NCI-H345 treated with DMSO at 0.1 percent for 48 hours (cell line): ENCODE data around the gene SPEF1.
A peak's percentile ranks its signal among the peaks of the same experiment; 100 is the strongest.
"Not testable (repeated sequence)": the region's sequence is repeated elsewhere in the genome, so short reads cannot be mapped to it uniquely, and the experiment has no call there.

ENCODE experiments used
- DNase-seq: peaks from one replicate; lab custom pipeline; 2025; ENCODE audit not compliant: unreplicated experiment; lab: John Stamatoyannopoulos, UW

The SPEF1 gene

DNA sequence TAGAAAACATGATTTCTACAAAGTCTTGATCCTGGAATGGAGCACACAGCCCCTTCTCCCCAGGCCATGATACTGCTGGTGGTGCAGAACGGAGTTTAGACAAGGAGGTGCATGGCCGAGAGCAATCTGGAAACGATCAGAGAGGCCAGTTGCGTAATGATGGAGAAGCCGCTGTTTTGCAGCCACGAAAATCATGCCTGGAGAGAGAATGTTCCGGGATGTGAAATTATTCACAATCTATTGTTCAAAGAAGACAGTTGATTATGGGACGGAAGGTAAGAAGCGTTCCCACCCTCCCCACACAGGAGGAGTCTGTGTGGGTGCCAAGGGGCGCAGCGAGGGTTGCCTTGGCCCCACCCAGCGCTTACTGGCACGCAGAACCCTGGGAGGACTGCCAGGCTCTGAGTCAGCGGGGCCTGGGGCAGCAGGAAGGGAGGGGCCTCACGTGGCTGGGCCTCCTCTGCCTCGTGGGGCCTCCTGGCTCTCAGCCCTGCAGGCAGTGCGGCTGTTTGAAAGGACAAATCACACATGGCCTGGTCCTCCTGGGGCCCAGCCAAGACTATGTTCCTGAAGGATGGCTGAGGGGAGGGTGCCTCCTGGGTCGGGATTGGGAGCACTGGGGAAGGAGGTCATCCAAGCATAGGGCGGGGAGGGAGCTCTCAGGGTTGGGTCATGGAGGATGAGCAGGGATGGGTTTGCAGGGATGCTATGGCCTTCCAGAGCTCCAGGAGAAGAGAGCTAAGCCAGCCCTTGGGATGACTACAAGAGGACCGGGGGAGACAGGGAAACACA is 30.4 kb upstream of the SPEF1 start:
- DNase-seq = peak; percentile 93

- DNase-seq = no peak
Measured at GRCh38 chr20:3808544-3808943, 27.3 kb upstream of the SPEF1 start.

- DNase-seq = no peak
Measured at GRCh38 chr20:3804781-3805180, 23.5 kb upstream of the SPEF1 start.

DNA sequence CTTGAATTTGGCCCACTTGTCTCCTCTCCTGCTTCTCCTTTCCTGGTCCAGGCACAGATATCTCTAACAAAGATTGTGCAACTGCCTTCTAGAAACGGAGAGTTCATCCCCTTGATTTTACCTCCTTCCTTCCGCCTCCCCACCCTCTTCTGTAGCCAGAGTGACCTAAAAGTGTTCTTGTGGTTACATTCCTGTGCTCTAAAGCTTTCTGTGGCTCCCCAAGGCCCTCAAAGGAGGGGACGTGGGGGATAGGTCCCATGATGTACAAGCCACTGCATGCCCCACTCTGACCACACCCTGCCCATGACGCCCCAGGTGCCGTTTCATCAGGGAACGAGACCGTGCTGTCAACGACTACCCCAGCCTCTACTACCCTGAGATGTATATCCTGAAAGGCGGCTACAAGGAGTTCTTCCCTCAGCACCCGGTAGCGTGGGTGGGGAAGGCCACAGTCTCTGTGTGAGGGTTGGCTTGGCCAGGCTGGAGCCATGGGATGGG is 23.1 kb upstream of the SPEF1 start:
- no peak for DNase-seq

- no peak for DNase-seq
Measured at GRCh38 chr20:3803854-3804253, 22.6 kb upstream of the SPEF1 start.

GRCh38 chr20:3803289-3803688 is 22.0 kb upstream of the SPEF1 start:
- no peak for DNase-seq

- DNase-seq = no peak
Measured at GRCh38 chr20:3802524-3803239, 21.4 kb upstream of the SPEF1 start.

DNA sequence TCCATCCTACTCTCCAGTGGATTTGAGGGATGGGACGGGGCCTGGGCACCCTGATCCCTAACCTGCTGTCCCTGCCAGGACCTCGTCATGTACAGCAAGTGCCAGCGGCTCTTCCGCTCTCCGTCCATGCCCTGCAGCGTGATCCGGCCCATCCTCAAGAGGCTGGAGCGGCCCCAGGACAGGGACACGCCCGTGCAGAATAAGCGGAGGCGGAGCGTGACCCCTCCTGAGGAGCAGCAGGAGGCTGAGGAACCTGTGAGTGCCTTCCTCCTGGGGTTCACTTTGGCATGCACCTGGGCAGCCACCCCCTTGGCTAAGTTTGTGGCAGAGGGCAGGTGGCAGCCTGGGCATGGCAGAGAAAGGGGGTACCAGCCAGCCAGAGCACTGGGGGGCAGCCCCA is 20.6 kb upstream of the SPEF1 start:
- no peak for DNase-seq

- DNase-seq = no peak
Measured at GRCh38 chr20:3801299-3801698, 20.1 kb upstream of the SPEF1 start.

- no peak for DNase-seq
Measured at GRCh38 chr20:3800878-3801260, 19.6 kb upstream of the SPEF1 start.

GRCh38 chr20:3800256-3800877 is 19.1 kb upstream of the SPEF1 start:
- DNase-seq = no peak

DNA sequence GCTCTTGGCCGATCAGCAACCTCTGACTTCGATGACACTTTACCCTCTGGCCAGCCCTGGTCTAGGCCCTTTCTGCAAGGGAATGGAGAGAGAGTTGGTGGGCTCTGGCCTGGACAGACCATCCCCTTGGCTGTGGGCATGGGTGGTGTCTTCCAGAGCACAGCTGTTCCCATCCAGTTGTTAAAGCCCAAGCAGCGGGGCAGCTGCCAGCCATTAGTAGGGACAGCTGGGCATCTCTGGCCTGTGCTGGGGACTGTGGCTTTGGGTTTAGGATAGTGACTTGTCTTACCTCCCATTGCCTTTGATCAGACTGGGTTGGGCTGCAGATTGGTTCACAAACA is 17.6 kb upstream of the SPEF1 start:
- DNase-seq = no peak

DNA sequence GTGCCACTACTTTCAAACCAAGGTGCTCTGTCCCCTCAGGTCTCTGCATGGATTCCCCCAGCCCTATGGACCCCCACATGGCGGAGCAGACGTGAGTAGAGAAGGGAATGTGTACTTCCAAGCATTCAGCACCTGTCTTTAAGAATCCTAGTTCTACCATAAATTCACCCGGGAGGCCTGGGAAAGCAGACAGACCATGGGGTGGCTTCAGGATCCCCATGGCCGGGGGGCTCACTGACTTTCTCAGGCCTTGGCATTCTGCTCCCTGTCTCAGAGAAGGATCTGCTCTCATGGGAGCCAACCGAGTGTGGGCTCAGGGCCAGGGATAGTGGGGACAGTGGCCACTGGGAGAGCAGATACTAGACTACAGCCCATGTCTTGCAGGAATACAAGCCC is 17.1 kb upstream of the SPEF1 start:
- no peak for DNase-seq

DNA sequence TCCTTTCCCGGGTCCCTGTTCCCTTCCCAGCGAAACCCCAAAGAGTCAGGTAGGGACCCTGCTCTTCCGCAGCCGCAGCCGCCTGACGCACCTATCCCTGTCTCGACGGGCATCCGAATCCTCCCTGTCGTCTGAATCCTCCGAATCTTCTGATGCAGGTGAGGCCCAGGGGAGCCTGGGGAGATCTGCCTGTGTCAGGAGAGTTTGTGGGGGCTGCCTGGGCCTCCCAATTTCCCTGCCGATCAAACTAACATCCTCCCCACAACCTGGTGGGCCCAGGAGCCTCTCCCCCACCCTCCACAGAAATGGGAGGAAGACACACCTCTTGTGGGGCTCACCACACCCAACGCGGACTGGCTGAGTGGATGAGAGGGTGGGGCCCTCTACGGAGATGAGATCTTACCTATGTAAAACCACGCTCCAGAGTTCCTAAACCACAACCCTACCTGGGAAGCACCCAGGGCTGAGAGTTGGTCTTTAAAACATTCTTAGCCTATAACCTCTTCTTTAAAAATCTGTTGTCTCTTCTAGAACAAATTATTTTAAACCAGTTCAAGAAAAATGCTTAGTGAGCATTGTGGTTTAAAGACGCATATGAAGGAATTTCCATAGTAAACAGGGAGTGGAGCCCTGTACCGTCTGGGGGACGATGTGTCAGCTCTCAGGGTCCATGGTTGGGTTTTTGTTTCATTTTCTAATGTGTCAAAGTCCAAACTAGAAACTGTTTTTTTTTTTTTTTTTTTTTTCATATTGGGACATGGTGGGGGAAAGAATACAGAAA is 16.5 kb upstream of the SPEF1 start:
- no peak for DNase-seq

- no peak for DNase-seq
Measured at GRCh38 chr20:3797226-3797545, 15.9 kb upstream of the SPEF1 start.

- DNase-seq = no peak
Measured at GRCh38 chr20:3796477-3797225, 15.4 kb upstream of the SPEF1 start.

- peak; percentile 92 for DNase-seq
Measured at GRCh38 chr20:3795511-3796468, 14.5 kb upstream of the SPEF1 start, which contains the start of gene CDC25B. Gene CDC25B (plus strand): TSS chr20:3796310. CDS start chr20:3796532, 222 bp downstream.

GRCh38 chr20:3794701-3795420 is 13.6 kb upstream of the SPEF1 start:
- no peak for DNase-seq

- not testable (repeated sequence) for DNase-seq
Measured at GRCh38 chr20:3794168-3794567, 12.9 kb upstream of the SPEF1 start.
